Measurements from ENCODE around the gene JMJD7.

DNA sequence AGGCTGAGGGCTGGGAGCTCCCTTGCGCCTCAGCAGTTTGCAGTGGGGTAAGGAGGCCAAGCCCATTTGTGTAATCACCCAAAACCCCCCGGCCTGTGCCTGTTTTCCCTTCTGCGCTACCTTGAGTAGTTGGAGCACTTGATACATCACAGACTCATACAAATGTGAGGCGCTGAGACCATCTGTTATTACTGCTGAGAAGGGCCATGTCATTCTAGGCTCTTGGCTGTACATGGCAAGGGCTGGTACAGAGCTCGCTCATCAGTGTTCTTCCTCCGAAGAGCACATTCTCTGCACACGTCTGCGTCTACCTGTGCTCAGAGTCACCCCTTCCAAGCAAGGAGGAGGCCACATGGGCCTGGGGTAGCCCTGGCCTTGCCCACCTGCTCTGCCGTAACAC, 20.1 kb downstream of the JMJD7 start:
- TF ChIP-seq OSR1 (CRISPR knock-in tag; IDR thresholded peaks at IDR 0.05) (no peak), CREB5 (CRISPR knock-in tag; IDR thresholded peaks at IDR 0.05; ENCODE audit: low read depth) (no peak)
